Stimulated activated CD4-positive, alpha-beta T cell treated with anti-CD3 and anti-CD28 coated beads, Interleukin-1b, Interleukin-23, amount 100 ng/mL, for 24 hours (primary cell): Measurements from ENCODE around the gene TRHDE.
"Not testable (repeated sequence)": the region's sequence is repeated elsewhere in the genome, so short reads cannot be mapped to it uniquely, and the experiment has no call there.

Experiments
- DNase-seq, 4 experiments: peaks; one replicate each; pipeline ENCODE4 v3.0.0-alpha.2; 2020; ENCODE audit warnings: low read depth in 4 of 4, low spot score in 1 of 4

Gene TRHDE

DNA sequence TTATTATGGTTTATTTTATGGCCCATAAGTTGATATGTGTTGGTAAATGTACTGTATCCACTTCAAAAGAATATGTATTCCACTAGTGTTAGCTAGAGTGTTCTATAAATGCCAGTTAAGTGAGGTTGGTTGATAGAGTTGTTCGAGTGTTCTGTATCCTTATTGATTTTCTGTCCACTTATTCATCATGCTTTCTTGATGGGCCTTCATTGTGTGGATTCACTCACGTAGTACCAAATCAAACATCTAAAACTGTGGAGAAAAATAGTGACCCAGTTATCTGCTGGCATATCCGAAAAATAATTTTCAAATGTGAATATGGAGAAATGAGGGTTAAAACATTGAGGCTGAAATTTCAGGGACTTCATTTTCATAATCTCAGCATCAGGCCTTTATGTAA, 230.4 kb downstream of the TRHDE start:
- no peak for DNase-seq

DNA sequence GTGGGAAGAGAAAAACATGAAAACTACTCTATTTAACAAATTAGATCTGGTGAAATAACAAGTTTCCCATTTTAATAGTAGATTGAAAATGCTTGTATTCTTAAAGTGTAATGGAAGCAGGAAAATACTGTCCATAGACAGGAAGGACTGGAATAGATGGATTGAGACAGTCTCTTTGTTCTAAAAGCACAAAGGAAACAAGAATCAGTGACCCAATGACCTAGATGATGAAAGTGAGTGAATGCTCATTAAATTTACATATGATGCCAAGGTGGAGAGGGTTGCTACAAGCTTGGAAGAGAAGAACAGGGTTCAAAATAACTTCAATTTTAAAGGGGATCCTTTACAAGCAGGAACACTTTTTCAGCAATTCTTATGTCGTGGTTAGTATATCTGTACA, 233.1 kb downstream of the TRHDE start:
- no peak for DNase-seq

DNA sequence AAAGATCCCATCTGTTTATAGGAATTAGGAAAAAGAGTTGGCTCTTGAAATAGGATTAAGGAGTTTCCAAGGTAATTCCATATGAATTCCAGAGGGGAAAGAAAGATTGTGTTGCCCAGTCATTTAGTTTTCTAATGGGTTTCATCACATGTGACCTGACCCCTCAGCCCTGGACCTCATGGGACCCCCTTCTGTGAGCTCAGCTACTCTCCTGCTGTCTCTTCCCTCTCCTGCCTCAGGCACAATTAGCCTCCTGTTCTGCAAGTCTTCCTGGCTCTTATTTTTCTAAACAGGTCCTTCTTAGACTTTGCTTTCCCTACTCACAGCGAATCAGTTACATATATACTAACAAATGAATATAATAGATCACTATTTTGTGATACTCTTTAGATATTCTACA, 237.7 kb downstream of the TRHDE start:
- DNase-seq: no peak

- DNase-seq: no peak
Measured at GRCh38 chr12:72510772-72511171, 238.6 kb downstream of the TRHDE start.

GRCh38 chr12:72511498-72511897, 239.3 kb downstream of the TRHDE start:
- DNase-seq: no peak

GRCh38 chr12:72511906-72512305, 239.7 kb downstream of the TRHDE start:
- DNase-seq: no peak

DNA sequence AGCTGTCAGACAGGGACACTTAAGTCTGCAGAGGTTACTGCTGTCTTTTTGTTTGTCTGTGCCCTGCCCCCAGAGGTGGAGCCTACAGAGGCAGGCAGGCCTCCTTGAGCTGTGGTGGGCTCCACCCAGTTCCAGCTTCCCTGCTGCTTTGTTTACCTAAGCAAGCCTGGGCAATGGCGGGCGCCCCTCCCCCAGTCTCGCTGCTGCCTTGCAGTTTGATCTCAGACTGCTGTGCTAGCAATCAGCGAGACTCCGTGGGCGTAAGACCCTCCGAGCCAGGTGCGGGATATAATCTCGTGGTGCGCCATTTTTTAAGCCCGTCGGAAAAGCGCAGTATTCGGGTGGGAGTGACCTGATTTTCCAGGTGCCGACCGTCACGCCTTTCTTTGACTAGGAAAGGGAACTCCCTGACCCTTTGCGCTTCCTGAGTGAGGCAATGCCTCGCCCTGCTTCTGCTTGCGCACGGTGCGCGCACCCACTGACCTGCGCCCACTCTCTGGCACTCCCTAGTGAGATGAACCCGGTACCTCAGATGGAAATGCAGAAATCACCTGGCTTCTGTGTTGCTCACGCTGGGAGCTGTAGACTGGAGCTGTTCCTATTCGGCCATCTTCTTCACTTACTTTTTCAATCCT, 248.0 kb downstream of the TRHDE start:
- DNase-seq: not testable (repeated sequence)

GRCh38 chr12:72521326-72521725, 249.2 kb downstream of the TRHDE start:
- no peak for DNase-seq

DNA sequence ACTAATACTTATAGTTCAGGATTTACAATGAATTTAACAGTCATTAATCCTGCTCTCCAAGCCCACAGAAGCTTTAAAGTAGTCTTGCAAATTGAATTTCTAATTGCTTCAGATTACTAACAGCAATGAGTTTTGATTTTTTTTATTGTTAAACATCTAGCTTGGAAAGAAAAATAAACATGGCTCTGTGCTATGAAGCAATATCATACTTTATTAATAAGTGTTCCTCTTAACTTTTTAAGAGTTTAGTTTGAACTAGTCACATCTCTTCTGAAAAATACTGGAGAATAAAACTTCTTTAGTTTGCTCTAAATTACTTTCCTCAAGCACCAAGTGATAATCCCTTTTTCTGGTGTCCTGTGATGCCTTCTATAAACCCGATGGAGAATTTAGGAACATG, 250.2 kb downstream of the TRHDE start:
- DNase-seq: no peak

GRCh38 chr12:72523754-72524153, 251.6 kb downstream of the TRHDE start:
- DNase-seq: no peak

DNA sequence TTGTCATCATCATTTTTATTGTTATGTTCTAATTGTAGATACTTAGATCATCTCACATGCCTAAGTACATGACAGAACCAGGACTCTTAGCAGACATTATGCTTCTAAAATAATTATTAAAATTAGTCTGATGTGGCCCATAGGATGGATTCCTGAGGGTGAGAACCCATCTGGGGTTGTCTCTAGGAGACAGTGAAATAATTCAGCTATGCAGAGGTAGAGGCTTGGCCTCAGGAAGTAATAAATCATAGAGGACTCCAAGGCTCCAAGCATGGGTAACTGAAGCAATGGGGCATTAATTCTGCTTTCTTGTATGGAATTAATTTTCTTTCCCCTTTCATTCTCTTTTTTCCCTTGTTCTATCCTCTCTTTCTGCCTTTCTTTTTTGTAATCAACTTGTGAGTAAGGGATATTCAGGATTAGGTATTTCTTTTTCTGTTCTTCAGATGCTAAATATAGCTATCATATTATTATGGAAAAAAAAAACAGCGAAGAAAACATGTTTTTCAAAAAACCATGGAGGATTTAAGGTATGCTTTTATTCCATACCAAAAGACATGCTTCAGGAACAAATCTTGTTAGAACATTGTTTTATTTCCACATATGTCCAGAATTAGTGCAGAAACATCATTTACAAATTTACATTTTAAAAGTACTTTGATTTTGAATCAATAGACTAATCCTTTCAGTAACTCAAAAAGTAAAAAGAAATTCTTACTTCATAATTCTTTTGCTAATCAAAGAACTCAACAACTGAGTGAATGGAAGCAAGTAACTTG, 263.2 kb downstream of the TRHDE start:
- DNase-seq: no peak

- DNase-seq: no peak
Measured at GRCh38 chr12:72540811-72541210, 268.6 kb downstream of the TRHDE start.

DNA sequence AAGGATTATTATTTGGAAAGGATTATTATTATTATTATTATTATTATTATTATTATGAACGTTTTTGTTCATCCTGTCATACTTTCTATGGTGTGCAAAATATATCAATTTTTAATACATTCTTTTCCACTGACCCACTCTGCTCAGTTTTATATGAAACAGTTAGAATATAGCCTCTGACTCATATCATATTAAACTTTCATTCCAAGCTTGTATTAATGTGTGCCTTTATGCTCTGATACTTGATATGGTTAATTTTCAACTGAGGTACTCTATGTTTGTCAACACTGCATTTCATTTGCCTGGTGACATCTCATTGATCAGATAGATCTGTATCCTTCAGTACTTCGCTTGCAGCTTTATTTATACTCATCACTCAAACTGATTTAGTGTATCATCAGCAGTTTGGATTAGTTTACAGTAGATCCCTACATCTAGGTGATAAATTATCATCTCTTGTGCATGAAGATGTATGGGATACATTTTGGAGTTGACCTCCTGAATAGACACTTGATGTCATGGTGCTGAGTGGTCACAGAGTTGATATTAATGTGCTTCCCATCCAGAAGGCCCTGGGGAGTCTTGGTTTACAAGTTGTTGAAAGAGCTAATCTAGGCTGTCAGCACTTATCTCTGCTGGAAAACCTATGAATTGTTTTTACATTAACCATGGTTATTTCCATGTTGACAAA, 271.8 kb downstream of the TRHDE start:
- DNase-seq: no peak

DNA sequence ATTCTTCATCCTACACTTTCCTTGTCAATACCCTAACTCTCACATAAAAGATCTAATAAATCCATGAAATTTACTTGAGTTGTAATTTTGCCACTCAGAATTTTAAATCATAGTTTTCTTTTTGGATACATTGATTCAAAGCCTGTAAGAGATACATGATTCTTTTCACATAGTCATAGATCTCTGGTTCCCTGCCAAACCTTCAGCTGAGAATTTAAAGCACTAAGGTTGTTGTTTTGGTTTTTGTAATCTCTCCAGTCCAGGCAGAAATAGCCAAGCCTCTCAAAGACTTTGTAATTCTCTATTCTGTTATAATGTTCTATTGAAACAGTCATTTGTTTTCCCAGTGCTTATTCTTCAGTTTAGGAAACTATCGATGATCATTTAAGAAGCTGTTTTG, 273.9 kb downstream of the TRHDE start:
- DNase-seq: no peak

DNA sequence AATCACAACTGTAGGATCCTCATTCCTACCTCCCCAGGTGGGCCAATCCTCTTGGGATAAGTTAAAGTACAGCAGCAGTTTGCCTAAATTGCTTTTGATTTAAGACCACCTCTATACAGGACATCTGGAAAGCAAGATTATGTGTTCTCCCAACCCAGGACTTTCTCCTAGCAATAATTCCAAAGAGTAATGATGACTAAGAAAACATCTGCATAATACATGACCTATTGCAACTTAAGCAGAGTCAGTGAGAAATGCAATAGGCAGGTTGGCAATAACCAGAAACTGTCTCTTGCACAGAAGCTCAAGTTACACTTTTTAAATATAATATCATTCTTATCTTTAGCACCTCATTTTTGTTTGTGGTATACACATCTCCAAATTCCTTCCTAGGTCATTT, 275.4 kb downstream of the TRHDE start:
- DNase-seq: no peak

- DNase-seq: no peak
Measured at GRCh38 chr12:72549184-72549583, 277.0 kb downstream of the TRHDE start.

GRCh38 chr12:72560003-72560769, 288.0 kb downstream of the TRHDE start:
- no peak for DNase-seq

DNA sequence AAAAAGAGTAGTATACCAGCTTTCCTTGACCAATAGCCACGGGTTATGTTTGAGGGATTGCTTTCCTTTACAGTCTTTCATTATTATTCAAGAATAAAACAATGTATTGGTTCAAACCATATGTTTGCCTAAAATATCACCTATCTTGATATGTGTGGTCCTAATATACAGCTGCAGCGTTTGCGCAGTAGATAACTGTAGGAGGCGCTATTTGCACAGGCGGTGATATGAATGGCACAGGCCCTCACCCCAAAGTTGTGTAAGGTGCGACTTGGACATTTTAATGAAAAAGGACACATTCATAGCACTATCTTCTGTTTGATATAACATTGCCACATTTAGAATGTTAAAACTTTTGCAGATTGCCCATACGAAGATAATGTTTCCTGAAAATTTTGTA, 298.4 kb downstream of the TRHDE start:
- no peak for DNase-seq

GRCh38 chr12:72574138-72574537, 302.0 kb downstream of the TRHDE start:
- DNase-seq: no peak

DNA sequence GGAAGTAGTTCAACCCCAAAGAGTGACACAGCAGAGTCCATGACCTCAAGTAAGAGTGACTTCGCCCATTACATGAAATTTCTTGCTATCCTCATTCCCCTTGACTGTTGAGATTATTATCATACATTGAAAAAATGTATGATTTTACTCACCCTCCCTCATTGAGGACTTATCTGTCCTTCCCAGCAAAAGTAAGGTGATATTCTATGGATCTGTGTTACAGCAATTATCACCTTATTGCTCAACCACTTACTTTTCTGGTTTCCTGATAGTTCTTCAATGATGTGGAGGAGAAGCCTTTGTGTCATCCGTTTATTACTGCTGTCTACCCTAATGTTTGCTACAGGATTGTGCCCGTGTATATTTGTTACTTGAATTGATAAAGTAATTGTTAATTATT, 306.2 kb downstream of the TRHDE start:
- no peak for DNase-seq

- no peak for DNase-seq
Measured at GRCh38 chr12:72586456-72586855, 314.3 kb downstream of the TRHDE start.

DNA sequence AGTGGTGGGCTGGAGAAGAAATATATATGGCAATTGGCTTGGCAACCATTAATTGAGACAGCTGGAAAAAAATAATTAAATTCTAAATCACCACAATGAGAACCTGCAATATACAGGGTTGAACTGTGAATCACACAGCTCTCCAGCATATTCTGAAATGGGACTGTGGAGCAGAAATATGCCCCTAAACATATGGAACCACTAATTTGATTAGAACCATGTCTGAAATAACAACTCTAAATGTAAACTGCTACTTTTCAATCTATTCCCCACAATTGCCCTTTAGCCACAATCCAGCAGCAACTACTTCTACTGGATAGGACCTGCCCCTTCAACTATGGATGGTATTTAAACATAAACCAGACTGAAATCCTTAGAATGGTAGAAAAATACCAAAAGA, 330.4 kb downstream of the TRHDE start:
- no peak for DNase-seq
